22Rv1 (cell line): ENCODE measurements around the gene LEMD1.

ENCODE experiments used
- CTCF ChIP-seq: fragments of 450-650 bp; IDR thresholded peaks from 2 replicates; pipeline ENCODE4 v1.5.1; 2017; ENCODE audit warnings: mild to moderate bottlenecking
- ZFX ChIP-seq: fragments of 450-650 bp; IDR thresholded peaks from 2 replicates; pipeline ENCODE4 v1.6.1; 2017; ENCODE audit warnings: antibody characterized with exemption, borderline replicate concordance

GRCh38 chr1:205381305-205381704 is 40.6 kb downstream of the LEMD1 start:
- TF ChIP-seq CTCF (no peak), ZFX (no peak)
